IMR-90 (cell line): Measurements from ENCODE around the gene CCDC92.

ENCODE experiments used
- CEBPB ChIP-seq: IDR thresholded peaks from 2 replicates; pipeline ENCODE4 v1.6.1; 2012; ENCODE audit warnings: low read depth, low read length, improper control_type of control experiment
- FOS ChIP-seq: fragments of 150-350 bp; IDR thresholded peaks from 2 replicates; pipeline ENCODE4 v1.6.1; 2016; ENCODE audit warnings: low read depth, low read length
- NFE2L2 ChIP-seq: fragments of 150-350 bp; IDR thresholded peaks from 2 replicates; pipeline ENCODE4 v1.6.1; 2016; ENCODE audit warnings: low read depth, mild to moderate bottlenecking, low read length
- POLR2A ChIP-seq: IDR thresholded peaks from 2 replicates; pipeline ENCODE4 v1.6.1; 2012; ENCODE audit warnings: mild to moderate bottlenecking, low read depth, low read length
- RAD21 ChIP-seq: IDR thresholded peaks from 2 replicates; pipeline ENCODE4 v1.6.1; 2012; ENCODE audit warnings: low read length, improper control_type of control experiment
- RFX5 ChIP-seq: IDR thresholded peaks from 2 replicates; pipeline ENCODE4 v1.8.0; 2012; ENCODE audit warnings: low read depth, mild to moderate bottlenecking, low read length, moderate library complexity
- TF ChIP-seq, protein P1 (sequence below): conservative IDR thresholded peaks from 2 replicates; pipeline ENCODE4 v1.5.1; 2012; ENCODE audit warnings: mild to moderate bottlenecking, low read depth, low read length, improper control_type of control experiment

DNA sequence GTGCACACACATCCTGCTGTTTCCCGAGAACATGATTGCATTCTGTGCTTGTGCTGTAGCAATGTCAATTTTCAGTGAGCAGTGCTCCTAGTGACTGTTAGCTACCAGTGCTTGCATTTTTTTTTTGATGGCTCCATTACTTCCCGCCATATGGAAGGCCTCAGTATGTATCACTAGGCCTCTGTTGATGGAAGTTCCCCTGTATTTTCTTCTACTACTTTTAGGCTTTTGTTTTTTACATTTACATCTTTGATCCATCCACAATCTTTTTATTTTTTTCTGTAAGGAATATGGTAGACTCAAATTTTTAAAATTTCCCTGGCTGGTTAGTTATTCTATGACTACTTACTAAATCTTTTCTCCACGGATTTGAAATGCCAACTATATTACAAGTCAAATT lies 49.5 kb upstream of the CCDC92 start:
- TF ChIP-seq POLR2A (no peak), CEBPB (no peak), FOS (no peak), RAD21 (no peak), NFE2L2 (no peak), RFX5 (no peak)
- TF ChIP-seq, protein P1, sequence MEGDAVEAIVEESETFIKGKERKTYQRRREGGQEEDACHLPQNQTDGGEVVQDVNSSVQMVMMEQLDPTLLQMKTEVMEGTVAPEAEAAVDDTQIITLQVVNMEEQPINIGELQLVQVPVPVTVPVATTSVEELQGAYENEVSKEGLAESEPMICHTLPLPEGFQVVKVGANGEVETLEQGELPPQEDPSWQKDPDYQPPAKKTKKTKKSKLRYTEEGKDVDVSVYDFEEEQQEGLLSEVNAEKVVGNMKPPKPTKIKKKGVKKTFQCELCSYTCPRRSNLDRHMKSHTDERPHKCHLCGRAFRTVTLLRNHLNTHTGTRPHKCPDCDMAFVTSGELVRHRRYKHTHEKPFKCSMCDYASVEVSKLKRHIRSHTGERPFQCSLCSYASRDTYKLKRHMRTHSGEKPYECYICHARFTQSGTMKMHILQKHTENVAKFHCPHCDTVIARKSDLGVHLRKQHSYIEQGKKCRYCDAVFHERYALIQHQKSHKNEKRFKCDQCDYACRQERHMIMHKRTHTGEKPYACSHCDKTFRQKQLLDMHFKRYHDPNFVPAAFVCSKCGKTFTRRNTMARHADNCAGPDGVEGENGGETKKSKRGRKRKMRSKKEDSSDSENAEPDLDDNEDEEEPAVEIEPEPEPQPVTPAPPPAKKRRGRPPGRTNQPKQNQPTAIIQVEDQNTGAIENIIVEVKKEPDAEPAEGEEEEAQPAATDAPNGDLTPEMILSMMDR, result no peak
